K562 (cell line): ENCODE data around the gene HCFC1R1. TPM values are rescaled to one million over a fixed set of nuclear protein-coding genes. Genes with fewer than 3 reads are reported as not detected.

Experiments
- ARNT ChIP-seq, 2 experiments: fragments of 450-650 bp; IDR thresholded peaks; 2 replicates each; pipeline ENCODE4 v1.6.1; 2016; ENCODE audit warnings: mild to moderate bottlenecking in 1 of 2
- HNRNPH1 ChIP-seq: fragments of 200-400 bp; formaldehyde crosslinking; optimal IDR thresholded peaks from 2 replicates; pipeline ENCODE3; 2017; ENCODE audit warnings: low read depth, mild to moderate bottlenecking, low read length, moderate library complexity
- MCM5 ChIP-seq: fragments of 450-650 bp; IDR thresholded peaks from 2 replicates; pipeline ENCODE4 v1.6.1; 2016; ENCODE audit warnings: low read depth
- MEIS2 ChIP-seq: fragments of 450-650 bp; IDR thresholded peaks from 2 replicates; pipeline ENCODE4 v1.6.1; 2014; ENCODE audit warnings: mild to moderate bottlenecking; ENCODE audit not compliant: partially characterized antibody
- MIER1 ChIP-seq: fragments of 450-650 bp; IDR thresholded peaks from 2 replicates; pipeline ENCODE4 v1.6.1; 2016; ENCODE audit warnings: antibody characterized with exemption, mild to moderate bottlenecking, low read depth
- NCOR1 ChIP-seq: fragments of 450-650 bp; IDR thresholded peaks from 2 replicates; pipeline ENCODE4 v1.6.1; 2016; ENCODE audit warnings: mild to moderate bottlenecking, moderate library complexity
- PBX2 ChIP-seq, 2 experiments: IDR thresholded peaks in 1 of 2; conservative IDR thresholded peaks in 1 of 2; 2 replicates each; pipeline ENCODE4 v1.6.1; 2016; ENCODE audit warnings: low read depth in 2 of 2, mild to moderate bottlenecking in 1 of 2, missing compliant biosample characterization in 1 of 2, missing genetic modification characterization in 1 of 2, moderate library complexity in 1 of 2
- PTTG1 ChIP-seq: fragments of 450-650 bp; IDR thresholded peaks from 2 replicates; pipeline ENCODE4 v1.6.1; 2016; ENCODE audit warnings: low read depth, mild to moderate bottlenecking, missing genetic modification characterization, missing compliant biosample characterization
- TAL1 ChIP-seq: fragments of 450-650 bp; IDR thresholded peaks from 2 replicates; pipeline ENCODE4 v1.6.1; 2016; ENCODE audit warnings: mild to moderate bottlenecking
- ZNF133 ChIP-seq: fragments of 250-450 bp; sonication (Bioruptor Pico); IDR thresholded peaks from 2 replicates; pipeline ENCODE4 v1.4.0; 2020; ENCODE audit warnings: mild to moderate bottlenecking
- ZNF592 ChIP-seq: fragments of 450-650 bp; IDR thresholded peaks from 2 replicates; pipeline ENCODE4 v1.6.1; 2017; ENCODE audit warnings: antibody characterized with exemption, mild to moderate bottlenecking
- polyA plus RNA-seq, 8 experiments: library from polyadenylated mRNA; depleted of rRNA in 4 of 8; stranded (reverse) in 5 of 8; unstranded in 3 of 8; fragments of >200 nt; fragmentation: Nextera tagmentation in 2 of 8; fragmentation: Illumina TruSeq in 1 of 8; extraction: Ambion mirVana in 2 of 8; extraction: Trizol in 1 of 8; gene quantifications; 2 replicates each; pipeline versions ENCODE4 v1.2.1 to v1.2.3, GENCODE V29; 2011 to 2014; ENCODE audit warnings: inconsistent platforms in 1 of 8, missing spikeins in 1 of 8
- total RNA-seq, 7 experiments: library from RNA; depleted of rRNA in 6 of 7; stranded (reverse); fragments of >200 nt in 6 of 7; fragmentation: Illumina TruSeq in 2 of 7; extraction: Trizol in 2 of 7; gene quantifications; 2 replicates each; pipeline versions ENCODE4 v1.2.1 to v1.2.3, GENCODE V29; 2011 to 2021; ENCODE audit warnings: low replicate concordance in 1 of 7
- TF ChIP-seq, protein P1 (sequence below): IDR thresholded peaks from 2 replicates; pipeline ENCODE4 v1.6.1; 2016; ENCODE audit warnings: missing genetic modification characterization, missing compliant biosample characterization
- TF ChIP-seq, protein P2 (sequence below): sonication (generic); formaldehyde crosslinking; IDR thresholded peaks from 2 replicates; pipeline ENCODE4 v1.8.0; 2022; ENCODE audit warnings: mild to moderate bottlenecking, missing genetic modification reagents
- TF ChIP-seq, protein P3 (sequence below): fragments of 450-650 bp; IDR thresholded peaks from 2 replicates; pipeline ENCODE4 v1.6.1; 2016; ENCODE audit warnings: antibody characterized with exemption
- TF ChIP-seq, protein P4 (sequence below): IDR thresholded peaks from 2 replicates; pipeline ENCODE4 v1.6.1; 2011; ENCODE audit warnings: borderline replicate concordance, low read depth, mild to moderate bottlenecking, moderate library complexity, low read length; ENCODE audit not compliant: insufficient read depth, poor library complexity, severe bottlenecking

The HCFC1R1 gene
- total and polyA plus RNA-seq, 9 of the 15 experiments (the other 6 are each of a cell fraction or from before 2014, with no cell fraction given): 2.2 to 29.0 (median 11.2) TPM

- TF ChIP-seq ZNF592 (no peak), PBX2 (CRISPR knock-in tag; IDR thresholded peaks at IDR 0.05; ENCODE audit: low read depth) (no peak), PBX2 (tag; conservative IDR thresholded peaks at IDR 0.05; ENCODE audit: low read depth) (no peak), TAL1 (0 out of 2 replicates have a peak, but pooled peaks have one; percentile 17), ZNF133 (CRISPR knock-in tag) (no peak), HNRNPH1 (no peak), ARNT (IDR thresholded peaks at IDR 0.05) (peak; percentile 32 to 56; a peak in 3 of 4 replicates), MIER1 (no peak), NCOR1 (peak; percentile 18; the same call in 1 of the 2 replicates), MCM5 (no peak), PTTG1 (tag) (no peak), MEIS2 (no peak)
- TF ChIP-seq, protein P1, sequence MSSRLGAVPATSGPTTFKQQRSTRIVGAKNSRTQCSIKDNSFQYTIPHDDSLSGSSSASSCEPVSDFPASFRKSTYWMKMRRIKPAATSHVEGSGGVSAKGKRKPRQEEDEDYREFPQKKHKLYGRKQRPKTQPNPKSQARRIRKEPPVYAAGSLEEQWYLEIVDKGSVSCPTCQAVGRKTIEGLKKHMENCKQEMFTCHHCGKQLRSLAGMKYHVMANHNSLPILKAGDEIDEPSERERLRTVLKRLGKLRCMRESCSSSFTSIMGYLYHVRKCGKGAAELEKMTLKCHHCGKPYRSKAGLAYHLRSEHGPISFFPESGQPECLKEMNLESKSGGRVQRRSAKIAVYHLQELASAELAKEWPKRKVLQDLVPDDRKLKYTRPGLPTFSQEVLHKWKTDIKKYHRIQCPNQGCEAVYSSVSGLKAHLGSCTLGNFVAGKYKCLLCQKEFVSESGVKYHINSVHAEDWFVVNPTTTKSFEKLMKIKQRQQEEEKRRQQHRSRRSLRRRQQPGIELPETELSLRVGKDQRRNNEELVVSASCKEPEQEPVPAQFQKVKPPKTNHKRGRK: peak; percentile 96
- TF ChIP-seq, protein P2, sequence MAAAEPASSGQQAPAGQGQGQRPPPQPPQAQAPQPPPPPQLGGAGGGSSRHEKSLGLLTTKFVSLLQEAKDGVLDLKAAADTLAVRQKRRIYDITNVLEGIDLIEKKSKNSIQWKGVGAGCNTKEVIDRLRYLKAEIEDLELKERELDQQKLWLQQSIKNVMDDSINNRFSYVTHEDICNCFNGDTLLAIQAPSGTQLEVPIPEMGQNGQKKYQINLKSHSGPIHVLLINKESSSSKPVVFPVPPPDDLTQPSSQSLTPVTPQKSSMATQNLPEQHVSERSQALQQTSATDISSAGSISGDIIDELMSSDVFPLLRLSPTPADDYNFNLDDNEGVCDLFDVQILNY (CRISPR knock-in tag): no peak
- TF ChIP-seq, protein P3, sequence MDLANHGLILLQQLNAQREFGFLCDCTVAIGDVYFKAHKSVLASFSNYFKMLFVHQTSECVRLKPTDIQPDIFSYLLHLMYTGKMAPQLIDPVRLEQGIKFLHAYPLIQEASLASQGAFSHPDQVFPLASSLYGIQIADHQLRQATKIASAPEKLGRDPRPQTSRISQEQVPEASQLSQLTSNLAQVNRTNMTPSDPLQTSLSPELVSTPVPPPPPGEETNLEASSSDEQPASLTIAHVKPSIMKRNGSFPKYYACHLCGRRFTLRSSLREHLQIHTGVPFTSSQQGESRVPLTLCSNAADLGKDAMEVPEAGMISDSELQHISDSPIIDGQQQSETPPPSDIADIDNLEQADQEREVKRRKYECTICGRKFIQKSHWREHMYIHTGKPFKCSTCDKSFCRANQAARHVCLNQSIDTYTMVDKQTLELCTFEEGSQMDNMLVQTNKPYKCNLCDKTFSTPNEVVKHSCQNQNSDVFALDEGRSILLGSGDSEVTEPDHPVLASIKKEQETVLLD: no peak
- TF ChIP-seq, protein P4, sequence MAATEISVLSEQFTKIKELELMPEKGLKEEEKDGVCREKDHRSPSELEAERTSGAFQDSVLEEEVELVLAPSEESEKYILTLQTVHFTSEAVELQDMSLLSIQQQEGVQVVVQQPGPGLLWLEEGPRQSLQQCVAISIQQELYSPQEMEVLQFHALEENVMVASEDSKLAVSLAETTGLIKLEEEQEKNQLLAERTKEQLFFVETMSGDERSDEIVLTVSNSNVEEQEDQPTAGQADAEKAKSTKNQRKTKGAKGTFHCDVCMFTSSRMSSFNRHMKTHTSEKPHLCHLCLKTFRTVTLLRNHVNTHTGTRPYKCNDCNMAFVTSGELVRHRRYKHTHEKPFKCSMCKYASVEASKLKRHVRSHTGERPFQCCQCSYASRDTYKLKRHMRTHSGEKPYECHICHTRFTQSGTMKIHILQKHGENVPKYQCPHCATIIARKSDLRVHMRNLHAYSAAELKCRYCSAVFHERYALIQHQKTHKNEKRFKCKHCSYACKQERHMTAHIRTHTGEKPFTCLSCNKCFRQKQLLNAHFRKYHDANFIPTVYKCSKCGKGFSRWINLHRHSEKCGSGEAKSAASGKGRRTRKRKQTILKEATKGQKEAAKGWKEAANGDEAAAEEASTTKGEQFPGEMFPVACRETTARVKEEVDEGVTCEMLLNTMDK: no peak
These were observed 41.3 kb downstream of the HCFC1R1 start (continued) for GRCh38 chr16:2982402-2982801.
